Measurements from ENCODE around the gene CAPZA2. TPM values are rescaled to one million over a fixed set of nuclear protein-coding genes. Genes with fewer than 3 reads are reported as not detected.
"Not testable (repeated sequence)": the region's sequence is repeated elsewhere in the genome, so short reads cannot be mapped to it uniquely, and the experiment has no call there.

The CAPZA2 gene
- total RNA-seq, 2 donors from 2014 or later, result 88.4 to 144 TPM

- Mint-ChIP-seq H3K36me3 (peaks cover 13% of the 10 kb centered on the region), H3K9me3 (no peaks in the 10 kb centered on the region), H3K27me3 (no peaks in the 10 kb centered on the region), H3K4me3 (no peak overlapping the region), H3K27ac (no peak overlapping the region), H3K4me1 (ENCODE audit: low read depth in 2 of 2) (peaks cover 0 to 5% of the 10 kb centered on the region in 2 donors)
- no peak for DNase-seq (ENCODE audit: low spot score)
- ATAC-seq, result no peak
Measured at GRCh38 chr7:116911801-116912200, 49.4 kb downstream of the CAPZA2 start.

GRCh38 chr7:116912269-116912909 is 50.0 kb downstream of the CAPZA2 start:
- Mint-ChIP-seq H3K36me3 (peaks cover 13% of the 10 kb centered on the region), H3K4me1 (ENCODE audit: low read depth in 2 of 2) (peaks cover 0 to 5% of the 10 kb centered on the region in 2 donors), H3K4me3 (no peak overlapping the region), H3K9me3 (no peaks in the 10 kb centered on the region), H3K27ac (no peak overlapping the region), H3K27me3 (no peaks in the 10 kb centered on the region)
- DNase-seq (ENCODE audit: low spot score) (no peak), ATAC-seq (no peak)

GRCh38 chr7:116918704-116919103 is 56.3 kb downstream of the CAPZA2 start:
- DNase-seq (ENCODE audit: low spot score), result no peak
- H3K36me3 Mint-ChIP-seq, result peaks cover 9% of the 10 kb centered on the region
- H3K9me3 Mint-ChIP-seq, result no peaks in the 10 kb centered on the region
- no peak overlapping the region for H3K27ac Mint-ChIP-seq
- no peak for ATAC-seq
- no peaks in the 10 kb centered on the region for H3K27me3 Mint-ChIP-seq
- peaks cover 7 to 9% of the 10 kb centered on the region in 2 donors for H3K4me1 Mint-ChIP-seq (ENCODE audit: low read depth in 2 of 2)
- H3K4me3 Mint-ChIP-seq, result no peak overlapping the region

- H3K27me3 Mint-ChIP-seq, result no peaks in the 10 kb centered on the region
- H3K4me1 Mint-ChIP-seq (ENCODE audit: low read depth in 2 of 2), result peaks cover 7 to 9% of the 10 kb centered on the region in 2 donors
- ATAC-seq (no peak), DNase-seq (ENCODE audit: low spot score) (no peak)
- H3K36me3 Mint-ChIP-seq, result peaks cover 9% of the 10 kb centered on the region
- no peaks in the 10 kb centered on the region for H3K9me3 Mint-ChIP-seq
- H3K4me3 Mint-ChIP-seq, result no peak overlapping the region
- H3K27ac Mint-ChIP-seq, result no peak overlapping the region
Measured at GRCh38 chr7:116920359-116920758, 58.0 kb downstream of the CAPZA2 start.

GRCh38 chr7:116922545-116922944 is 60.2 kb downstream of the CAPZA2 start:
- Mint-ChIP-seq H3K36me3 (peaks cover 9% of the 10 kb centered on the region), H3K4me3 (no peak overlapping the region), H3K9me3 (no peaks in the 10 kb centered on the region), H3K27ac (no peak overlapping the region), H3K27me3 (no peaks in the 10 kb centered on the region), H3K4me1 (ENCODE audit: low read depth in 2 of 2) (peaks cover 7 to 9% of the 10 kb centered on the region in 2 donors)
- ATAC-seq (no peak), DNase-seq (ENCODE audit: low spot score) (no peak)

- no peak for ATAC-seq
- no peak for DNase-seq (ENCODE audit: low spot score)
- Mint-ChIP-seq H3K36me3 (peaks cover 5% of the 10 kb centered on the region), H3K9me3 (no peaks in the 10 kb centered on the region), H3K27ac (no peak overlapping the region), H3K4me3 (no peak overlapping the region), H3K27me3 (no peaks in the 10 kb centered on the region), H3K4me1 (ENCODE audit: low read depth in 2 of 2) (peaks cover 4 to 9% of the 10 kb centered on the region in 2 donors)
Measured at GRCh38 chr7:116924741-116925140, 62.4 kb downstream of the CAPZA2 start.

GRCh38 chr7:116929021-116929420 is 66.6 kb downstream of the CAPZA2 start:
- no peak overlapping the region for H3K27ac Mint-ChIP-seq
- ATAC-seq (no peak), DNase-seq (ENCODE audit: low spot score) (no peak)
- H3K27me3 Mint-ChIP-seq, result peaks cover 9 to 13% of the 10 kb centered on the region in 2 donors
- peaks cover 4 to 10% of the 10 kb centered on the region in 2 donors for H3K4me1 Mint-ChIP-seq (ENCODE audit: low read depth in 2 of 2)
- no peaks in the 10 kb centered on the region for H3K9me3 Mint-ChIP-seq
- no peaks in the 10 kb centered on the region for H3K36me3 Mint-ChIP-seq
- H3K4me3 Mint-ChIP-seq, result no peak overlapping the region

- H3K27me3 Mint-ChIP-seq, result peaks cover 13% of the 10 kb centered on the region in 2 donors
- no peaks in the 10 kb centered on the region for H3K9me3 Mint-ChIP-seq
- no peaks in the 10 kb centered on the region for H3K36me3 Mint-ChIP-seq
- DNase-seq (ENCODE audit: low spot score) (peak; percentile 81), ATAC-seq (peak; percentile 83 to 87)
- no peak overlapping the region for H3K27ac Mint-ChIP-seq
- H3K4me3 Mint-ChIP-seq, result no peak overlapping the region
- peaks cover 4 to 10% of the 10 kb centered on the region in 2 donors for H3K4me1 Mint-ChIP-seq (ENCODE audit: low read depth in 2 of 2)
Measured at GRCh38 chr7:116929914-116930913, 67.8 kb downstream of the CAPZA2 start.

GRCh38 chr7:116932566-116932965 is 70.2 kb downstream of the CAPZA2 start:
- Mint-ChIP-seq H3K27ac (no peak overlapping the region), H3K36me3 (no peaks in the 10 kb centered on the region), H3K4me1 (ENCODE audit: low read depth in 2 of 2) (peaks cover 4 to 10% of the 10 kb centered on the region in 2 donors)

GRCh38 chr7:116933465-116933864 is 71.1 kb downstream of the CAPZA2 start:
- H3K36me3 Mint-ChIP-seq, result no peaks in the 10 kb centered on the region
- peaks cover 27 to 32% of the 10 kb centered on the region in 2 donors for H3K27me3 Mint-ChIP-seq
- ATAC-seq (no peak), DNase-seq (ENCODE audit: low spot score) (no peak)
- no peak overlapping the region for H3K4me3 Mint-ChIP-seq
- peaks cover 4 to 12% of the 10 kb centered on the region in 2 donors for H3K4me1 Mint-ChIP-seq (ENCODE audit: low read depth in 2 of 2)
- no peak overlapping the region for H3K27ac Mint-ChIP-seq
- H3K9me3 Mint-ChIP-seq, result no peaks in the 10 kb centered on the region

More at GRCh38 chr7:116932566-116932965, 70.2 kb downstream of the CAPZA2 start:
- H3K4me3 Mint-ChIP-seq, result no peak overlapping the region
- no peak for DNase-seq (ENCODE audit: low spot score)
- H3K9me3 Mint-ChIP-seq, result no peaks in the 10 kb centered on the region
- peaks cover 23 to 27% of the 10 kb centered on the region in 2 donors for H3K27me3 Mint-ChIP-seq
- ATAC-seq, result no peak

GRCh38 chr7:116934580-116934979 is 72.2 kb downstream of the CAPZA2 start:
- peaks cover 4 to 16% of the 10 kb centered on the region in 2 donors for H3K4me1 Mint-ChIP-seq (ENCODE audit: low read depth in 2 of 2)
- ATAC-seq, result no peak
- no peaks in the 10 kb centered on the region for H3K9me3 Mint-ChIP-seq
- H3K27me3 Mint-ChIP-seq, result peaks cover 28 to 35% of the 10 kb centered on the region in 2 donors
- no peak for DNase-seq (ENCODE audit: low spot score)
- no peaks in the 10 kb centered on the region for H3K36me3 Mint-ChIP-seq
- no peak overlapping the region for H3K4me3 Mint-ChIP-seq
- no peak overlapping the region for H3K27ac Mint-ChIP-seq

GRCh38 chr7:116936844-116937243 is 74.5 kb downstream of the CAPZA2 start:
- not testable (repeated sequence) for H3K4me1 Mint-ChIP-seq (ENCODE audit: low read depth in 2 of 2); H3K27ac Mint-ChIP-seq; H3K4me3 Mint-ChIP-seq; ATAC-seq; H3K36me3 Mint-ChIP-seq; DNase-seq (ENCODE audit: low spot score); H3K9me3 Mint-ChIP-seq
- H3K27me3 Mint-ChIP-seq, result peaks cover 22 to 23% of the 10 kb centered on the region in 2 donors

GRCh38 chr7:116938678-116939077 is 76.3 kb downstream of the CAPZA2 start:
- H3K9me3 Mint-ChIP-seq, result no peaks in the 10 kb centered on the region
- H3K27me3 Mint-ChIP-seq, result peaks cover 21 to 22% of the 10 kb centered on the region in 2 donors
- H3K27ac Mint-ChIP-seq, result no peak overlapping the region
- no peak for DNase-seq (ENCODE audit: low spot score)
- peak in 1 of 2 donors; percentile 63 for ATAC-seq
- H3K4me1 Mint-ChIP-seq (ENCODE audit: low read depth in 2 of 2), result peaks cover 0 to 6% of the 10 kb centered on the region in 2 donors
- H3K4me3 Mint-ChIP-seq, result no peak overlapping the region
- no peaks in the 10 kb centered on the region for H3K36me3 Mint-ChIP-seq

All from natural killer cell treated with Interleukin-12 subunit alpha and Interleukin-12 subunit beta and Interleukin-15 and Interleukin-18, amount 100 ng/mL, for 72 hours (primary cell).